Mammary epithelial cell (primary cell): ENCODE measurements around the gene PPP1R9A.

Experiments
- EZH2 ChIP-seq: IDR thresholded peaks from 2 replicates; pipeline ENCODE4 v1.6.1; 2012; ENCODE audit warnings: low read length, inconsistent platforms, borderline replicate concordance
- TF ChIP-seq, protein P1 (sequence below), 2 donors: IDR thresholded peaks in 1 of 2; conservative IDR thresholded peaks in 1 of 2; 2 replicates each; pipeline ENCODE4 v1.5.1; 2011 to 2012; ENCODE audit warnings: inconsistent platforms in 2 of 2, low read length in 2 of 2, mild to moderate bottlenecking in 2 of 2, control low read depth in 1 of 2, low read depth in 1 of 2; ENCODE audit not compliant: insufficient read depth in 1 of 2; ENCODE audit errors: extremely low read depth in 1 of 2

DNA sequence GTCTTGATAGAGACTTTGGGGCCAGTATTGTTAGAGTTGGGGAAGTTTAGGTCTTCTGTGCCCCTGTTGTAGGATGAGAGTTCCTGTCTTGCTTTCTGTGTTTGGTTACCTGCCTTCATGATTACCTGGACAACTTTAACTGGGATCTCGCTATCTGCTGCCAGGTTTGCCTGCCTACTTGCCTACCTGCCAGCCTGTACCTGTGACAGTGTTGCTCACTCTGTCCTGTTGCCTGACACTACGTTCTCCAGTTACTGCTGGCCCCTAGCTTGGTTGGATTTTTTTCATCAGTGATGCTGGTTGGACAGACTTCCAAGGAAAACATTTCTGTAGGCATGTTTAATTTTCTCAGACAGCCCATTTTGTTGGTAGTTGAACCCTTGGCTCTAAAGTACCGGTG, 48.4 kb downstream of the PPP1R9A start:
- TF ChIP-seq, protein P1, sequence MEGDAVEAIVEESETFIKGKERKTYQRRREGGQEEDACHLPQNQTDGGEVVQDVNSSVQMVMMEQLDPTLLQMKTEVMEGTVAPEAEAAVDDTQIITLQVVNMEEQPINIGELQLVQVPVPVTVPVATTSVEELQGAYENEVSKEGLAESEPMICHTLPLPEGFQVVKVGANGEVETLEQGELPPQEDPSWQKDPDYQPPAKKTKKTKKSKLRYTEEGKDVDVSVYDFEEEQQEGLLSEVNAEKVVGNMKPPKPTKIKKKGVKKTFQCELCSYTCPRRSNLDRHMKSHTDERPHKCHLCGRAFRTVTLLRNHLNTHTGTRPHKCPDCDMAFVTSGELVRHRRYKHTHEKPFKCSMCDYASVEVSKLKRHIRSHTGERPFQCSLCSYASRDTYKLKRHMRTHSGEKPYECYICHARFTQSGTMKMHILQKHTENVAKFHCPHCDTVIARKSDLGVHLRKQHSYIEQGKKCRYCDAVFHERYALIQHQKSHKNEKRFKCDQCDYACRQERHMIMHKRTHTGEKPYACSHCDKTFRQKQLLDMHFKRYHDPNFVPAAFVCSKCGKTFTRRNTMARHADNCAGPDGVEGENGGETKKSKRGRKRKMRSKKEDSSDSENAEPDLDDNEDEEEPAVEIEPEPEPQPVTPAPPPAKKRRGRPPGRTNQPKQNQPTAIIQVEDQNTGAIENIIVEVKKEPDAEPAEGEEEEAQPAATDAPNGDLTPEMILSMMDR (conservative IDR thresholded peaks at IDR 0.05 in 1 of 2, IDR thresholded peaks at IDR 0.05 in 1 of 2; ENCODE audit: extremely low read depth in 1 of 2, insufficient read depth in 1 of 2, low read depth in 1 of 2, low read length in 2 of 2), result no peak
- no peak for TF ChIP-seq EZH2
